HG02973 (cell line): ENCODE results near the gene PJVK.
"Not testable (repeated sequence)": the region's sequence is repeated elsewhere in the genome, so short reads cannot be mapped to it uniquely, and the experiment has no call there.

ENCODE experiments used
- ATAC-seq: cut with Tn5 transposase; IDR thresholded peaks from one replicate; pipeline ENCODE4 v1.9.1; 2021; ENCODE audit warnings: moderate library complexity; ENCODE audit not compliant: unreplicated experiment

The PJVK gene

DNA sequence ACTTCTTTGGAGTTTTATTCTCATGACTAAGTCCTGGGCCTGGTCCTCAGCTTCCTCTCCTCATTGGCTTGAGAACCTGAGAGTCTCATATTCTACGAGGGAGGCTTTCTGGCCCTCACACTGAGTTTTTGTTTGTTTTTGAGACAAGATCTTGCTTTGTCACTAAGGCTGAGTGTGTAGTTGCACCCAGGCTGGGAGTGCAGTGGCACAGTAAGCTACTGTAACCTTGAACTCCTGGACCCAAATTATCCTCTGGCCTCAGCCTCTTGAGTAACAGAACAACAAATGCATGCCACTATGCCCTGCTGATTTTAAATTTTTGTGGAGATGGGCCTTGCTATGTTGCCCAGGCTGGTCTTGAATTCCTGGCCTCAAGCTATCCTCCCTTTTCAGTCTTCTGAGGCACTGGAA, 22.8 kb upstream of the PJVK start:
- no peak for ATAC-seq

DNA sequence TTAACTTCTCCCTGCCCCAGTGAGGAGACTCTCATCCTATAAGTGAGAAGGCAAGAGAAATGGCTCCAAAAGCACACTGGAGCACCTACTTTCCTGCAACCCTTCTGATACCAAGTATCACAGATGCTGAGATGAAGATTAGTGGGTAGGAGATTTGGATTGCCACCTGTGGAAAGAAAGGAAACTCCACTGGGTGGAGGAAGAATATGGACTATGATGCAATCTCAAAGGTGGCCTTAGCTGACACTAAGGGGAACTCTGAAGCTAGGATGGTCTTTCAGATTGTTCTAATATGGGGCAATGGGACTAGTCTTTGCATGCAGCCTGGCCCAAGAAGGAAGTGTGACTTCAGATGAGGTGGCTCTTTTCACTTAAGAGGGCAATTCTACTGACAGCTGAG, 21.8 kb upstream of the PJVK start:
- ATAC-seq: no peak

DNA sequence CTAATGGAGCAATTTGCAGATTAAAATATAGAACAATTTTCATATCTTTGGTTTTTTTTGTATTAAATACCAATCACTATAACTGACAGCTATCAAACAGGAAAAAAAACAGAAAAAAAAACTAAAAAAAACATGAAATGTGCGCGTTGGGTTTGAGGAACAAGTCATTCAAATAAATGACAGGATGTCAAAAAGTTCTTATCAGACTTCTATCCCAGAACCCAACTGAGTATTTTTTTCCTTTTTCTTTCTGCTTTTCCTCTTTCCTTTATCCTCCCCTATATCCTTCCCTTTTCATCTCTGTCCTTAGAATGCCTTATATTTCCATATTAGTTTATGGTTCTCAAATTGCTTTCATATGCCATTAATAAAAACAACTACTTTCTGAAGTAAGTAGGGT, 14.5 kb upstream of the PJVK start:
- no peak for ATAC-seq

DNA sequence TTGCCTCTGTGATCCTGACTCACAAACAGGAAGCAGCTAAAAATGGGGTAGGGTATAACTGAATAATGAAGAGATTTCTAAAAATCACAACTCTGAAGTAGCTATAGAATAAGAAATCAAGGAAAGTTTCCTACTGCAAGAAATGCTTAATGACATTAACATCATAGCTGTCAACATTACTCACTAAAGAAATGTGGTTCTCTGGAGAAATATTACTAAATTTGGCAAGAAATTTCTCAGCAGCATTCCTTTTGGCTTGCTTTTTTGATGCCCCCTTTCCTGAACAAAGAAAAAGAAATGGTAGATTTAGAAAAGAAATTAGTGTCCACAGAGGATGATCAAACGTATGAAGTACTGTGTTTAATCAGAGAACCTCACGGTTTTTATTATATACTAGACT, 9.8 kb upstream of the PJVK start:
- ATAC-seq: no peak

DNA sequence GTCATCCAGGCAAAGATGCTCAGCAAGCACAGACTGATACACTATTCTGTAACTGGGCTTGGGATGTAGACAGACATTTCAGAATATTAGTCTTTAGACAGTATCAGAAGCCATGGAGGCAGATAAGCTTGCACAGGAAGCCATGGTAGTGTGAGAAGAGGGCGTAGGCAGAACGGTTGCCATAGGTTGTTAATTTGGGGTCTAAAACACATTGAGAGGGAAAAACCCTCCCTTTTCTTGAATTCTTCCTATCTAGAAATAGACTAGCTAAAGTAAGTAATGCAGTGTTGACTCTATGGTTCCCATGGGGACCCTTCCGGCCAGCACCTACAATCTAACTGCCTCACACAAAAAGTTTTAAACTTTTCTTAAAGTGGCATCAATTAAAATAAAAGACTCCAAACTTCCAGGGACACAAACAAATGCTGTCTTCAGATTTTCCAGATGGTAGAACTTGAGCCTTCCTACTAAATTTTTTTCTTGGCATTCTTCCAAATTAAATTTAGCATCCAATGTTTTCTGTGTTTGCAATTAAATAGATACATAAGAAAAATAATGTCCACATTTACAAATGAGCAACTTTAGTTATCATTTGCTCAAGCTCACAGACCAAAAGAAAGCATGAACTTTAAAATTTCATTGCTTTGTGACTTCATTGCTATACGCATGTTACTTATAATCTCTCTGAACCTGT, 2.1 kb upstream of the PJVK start:
- ATAC-seq: no peak

DNA sequence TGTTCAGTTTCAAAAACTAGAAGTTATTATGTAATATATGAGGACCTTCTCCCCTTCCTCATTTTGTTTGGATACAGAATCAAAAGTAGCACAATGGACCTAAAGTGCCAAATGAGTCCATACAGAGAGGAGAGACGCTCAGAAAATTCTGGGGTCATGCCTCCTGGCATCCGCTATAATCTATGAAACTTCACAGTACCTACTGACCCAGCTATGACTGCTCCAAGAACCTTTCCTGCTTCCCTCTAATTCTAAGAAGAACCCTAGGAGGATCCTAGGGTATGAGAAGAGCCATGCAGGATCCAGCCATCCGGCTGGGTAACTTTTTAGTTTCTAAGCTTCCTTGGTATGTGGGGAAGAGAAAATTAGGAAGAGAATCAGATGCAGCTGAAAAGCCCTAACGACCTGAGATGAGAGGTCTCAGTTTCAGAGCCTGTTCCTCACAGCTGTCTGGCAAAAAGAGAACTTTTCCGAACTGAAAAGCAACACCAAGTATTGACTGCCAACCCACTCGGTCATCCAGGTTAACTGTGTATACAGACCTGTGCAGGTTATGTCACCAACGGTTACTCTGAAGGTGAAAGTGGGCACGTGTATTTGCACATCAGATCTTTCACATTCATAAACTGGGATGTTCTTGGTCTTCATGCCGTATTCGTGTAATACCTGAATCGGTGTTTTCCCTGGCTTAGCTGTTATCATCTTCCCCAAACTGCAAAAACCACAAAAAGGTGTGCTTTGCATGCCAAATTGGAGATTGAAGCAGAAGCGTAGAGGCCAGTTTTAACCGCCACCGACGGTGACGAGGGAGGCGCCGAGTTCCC, 1.3 kb upstream of the PJVK start:
- no peak for ATAC-seq

DNA sequence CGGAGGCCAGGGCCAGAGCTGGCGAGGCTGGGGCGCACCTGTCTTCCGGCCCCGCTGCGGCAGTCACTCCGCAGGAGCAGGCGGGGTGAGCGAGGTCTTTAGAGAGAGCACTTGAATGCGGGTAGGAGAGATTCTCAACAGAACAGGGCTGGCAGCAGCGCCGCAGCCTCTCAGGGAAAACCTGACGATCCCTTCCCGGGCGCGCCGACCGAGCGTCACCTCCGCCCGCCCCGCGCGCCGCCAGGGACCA, 729 bp upstream of the PJVK start:
- peak; percentile 53 for ATAC-seq

DNA sequence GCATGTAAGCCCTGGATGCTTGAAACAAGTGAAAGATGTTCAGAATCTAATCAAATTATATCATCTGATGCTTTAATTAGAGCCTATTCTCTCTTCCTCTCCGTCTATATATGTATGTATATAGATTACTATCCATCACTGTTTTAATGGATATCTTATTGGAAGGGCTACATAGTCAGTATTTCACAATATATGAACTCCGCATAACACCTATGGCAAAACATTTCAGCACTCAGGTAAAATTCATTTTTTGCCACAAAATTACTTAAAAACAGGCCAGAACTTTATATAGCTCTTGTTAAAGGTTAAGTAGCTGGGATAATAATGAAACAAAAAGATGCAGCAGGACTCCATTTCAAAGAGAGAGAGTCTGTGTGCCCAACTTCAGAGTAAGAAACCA, 1.2 kb downstream of the PJVK start:
- no peak for ATAC-seq

DNA sequence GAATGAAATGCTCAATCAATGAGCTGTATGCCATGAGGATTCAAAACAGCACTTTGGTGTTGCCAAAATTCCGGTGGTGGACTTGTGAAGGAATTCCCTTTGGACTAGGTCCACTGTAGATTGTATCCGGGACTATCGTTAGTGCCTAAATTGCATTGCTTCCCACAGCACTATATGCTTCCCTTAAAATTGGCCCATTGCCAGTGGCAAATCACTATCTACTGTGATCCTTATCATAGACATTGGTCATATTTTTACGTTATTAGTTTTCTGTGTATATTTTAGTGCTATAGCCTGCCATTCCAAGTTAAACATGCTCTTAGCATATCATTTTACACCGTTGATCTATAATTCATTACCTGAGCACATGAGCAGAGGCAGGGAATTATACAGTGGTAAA, 1.7 kb downstream of the PJVK start:
- ATAC-seq: no peak

DNA sequence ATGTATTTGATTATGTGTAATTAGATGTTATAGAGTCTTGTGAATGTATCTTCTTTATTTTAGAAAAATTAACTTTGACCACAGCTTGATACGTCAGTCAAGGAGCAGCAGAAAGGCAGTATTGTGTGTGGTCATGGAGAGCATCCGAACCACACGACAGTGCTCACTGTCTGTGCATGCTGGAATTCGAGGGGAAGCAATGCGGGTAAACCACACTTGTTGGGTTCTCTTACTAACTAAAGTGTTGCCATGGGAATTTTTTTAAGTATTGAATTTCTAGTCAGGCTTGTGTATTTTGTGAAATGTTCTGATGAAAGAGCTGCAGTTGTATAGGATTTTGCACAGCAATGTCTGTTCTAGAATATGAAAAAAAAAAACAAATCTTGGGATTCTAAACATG, 4.8 kb downstream of the PJVK start:
- ATAC-seq: no peak

DNA sequence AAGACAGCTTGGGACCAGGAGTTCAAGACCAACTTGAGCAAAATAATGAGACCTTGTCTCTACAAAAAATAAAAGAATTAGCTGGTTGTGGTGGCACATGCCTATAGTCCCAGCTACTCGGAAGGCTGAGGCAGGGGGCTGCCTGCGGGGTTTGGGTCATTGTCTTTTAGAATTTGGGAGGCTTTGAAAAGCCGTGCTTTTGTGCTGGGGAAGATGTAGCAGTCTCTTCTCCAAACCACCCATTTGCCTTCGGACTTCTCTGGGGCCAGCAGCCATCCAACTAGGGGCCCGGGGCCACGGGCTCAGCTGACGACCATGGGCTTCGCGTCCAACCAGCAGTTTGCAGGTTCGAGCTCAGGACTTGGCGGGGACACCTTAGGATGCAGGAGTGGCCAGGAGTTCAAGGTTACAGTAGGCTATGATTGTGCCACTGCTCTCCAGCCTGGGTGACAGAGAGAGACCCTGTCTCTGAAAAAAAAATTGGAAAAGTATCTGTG, 6.3 kb downstream of the PJVK start:
- ATAC-seq: no peak

DNA sequence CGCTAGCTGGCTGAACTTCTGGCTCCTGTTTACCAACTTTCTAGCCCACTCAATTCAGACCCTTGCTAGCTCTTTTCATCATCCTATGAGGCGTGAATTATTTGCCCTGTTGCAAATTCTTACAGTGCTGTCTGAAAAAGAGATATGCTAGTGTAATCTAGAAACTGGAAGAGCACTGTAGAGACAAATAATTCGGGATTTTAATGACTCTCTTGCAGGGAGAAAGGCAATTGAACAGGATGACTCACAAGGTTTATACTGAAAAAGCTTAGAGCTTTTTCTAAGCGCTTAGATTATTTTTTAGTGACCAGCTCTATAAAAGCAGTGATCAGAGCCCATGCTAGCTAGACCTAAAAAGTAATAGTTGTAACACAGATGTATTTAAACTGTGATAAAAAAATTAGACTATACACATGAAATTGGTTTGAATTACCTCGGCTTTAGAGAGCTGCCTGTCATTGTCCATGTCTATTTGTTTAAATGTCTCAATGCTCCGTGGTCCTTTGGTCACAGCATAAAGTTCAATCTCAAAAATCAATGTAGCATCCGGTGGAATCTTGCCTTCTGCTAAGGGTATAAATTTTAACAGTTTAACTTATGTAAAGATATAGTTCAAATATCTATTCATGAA, 18.2 kb downstream of the PJVK start:
- ATAC-seq: no peak

DNA sequence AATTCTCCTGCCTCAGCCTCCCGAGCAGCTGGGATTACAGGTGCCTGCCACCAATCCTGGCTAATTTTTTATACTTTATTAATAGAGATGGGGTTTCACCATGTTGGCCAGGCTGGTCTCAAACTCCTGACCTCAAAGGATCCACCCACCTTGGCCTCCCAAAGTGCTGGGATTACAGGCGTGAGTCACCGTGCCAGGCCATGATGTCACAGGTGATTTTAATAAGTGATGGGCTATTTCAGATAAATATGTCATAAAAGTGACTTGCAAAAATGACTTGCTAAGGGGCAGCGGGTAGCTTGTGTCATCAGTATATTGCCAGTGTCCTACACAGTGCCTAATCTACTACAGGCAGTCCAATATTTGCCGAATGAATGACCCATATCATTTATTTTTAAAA, 20.1 kb downstream of the PJVK start:
- not testable (repeated sequence) for ATAC-seq

DNA sequence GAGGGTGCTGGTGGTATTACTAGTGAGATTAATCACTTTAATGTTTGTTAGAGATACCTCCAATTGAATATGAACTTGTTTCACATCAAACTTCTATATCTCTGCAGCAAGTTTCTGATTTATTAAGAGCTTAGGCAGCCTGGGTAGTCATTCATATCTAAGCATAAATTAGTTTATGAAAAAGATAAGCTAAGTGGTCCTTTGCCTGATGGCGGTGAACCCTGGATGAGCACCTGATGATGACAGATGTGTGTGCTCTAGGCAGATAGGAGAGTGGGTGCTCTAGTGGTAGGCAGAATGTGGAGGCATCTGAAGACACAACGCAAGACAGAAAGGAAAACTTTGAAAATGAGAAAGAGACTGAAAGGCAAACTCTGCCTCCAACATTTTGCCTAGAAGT, 22.2 kb downstream of the PJVK start:
- ATAC-seq: no peak

DNA sequence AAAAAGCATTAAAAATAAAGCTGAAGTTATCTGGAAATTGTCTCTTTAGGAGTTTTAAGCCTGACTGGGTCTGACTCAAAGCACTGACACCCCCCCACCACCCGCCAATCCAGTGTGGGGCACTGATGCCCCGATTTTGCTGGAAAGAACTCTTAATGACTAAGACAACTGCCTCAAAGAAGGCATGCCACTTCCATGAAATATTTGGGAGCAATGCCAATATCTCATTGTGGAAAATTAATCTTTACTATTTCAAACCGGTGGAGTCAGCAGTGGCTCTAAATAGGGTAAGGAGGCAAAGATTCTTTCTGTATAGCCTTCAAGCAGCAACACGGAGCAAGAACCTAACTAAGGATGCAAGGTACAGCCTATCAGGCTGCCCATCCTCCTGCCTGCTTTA, 22.8 kb downstream of the PJVK start:
- no peak for ATAC-seq

DNA sequence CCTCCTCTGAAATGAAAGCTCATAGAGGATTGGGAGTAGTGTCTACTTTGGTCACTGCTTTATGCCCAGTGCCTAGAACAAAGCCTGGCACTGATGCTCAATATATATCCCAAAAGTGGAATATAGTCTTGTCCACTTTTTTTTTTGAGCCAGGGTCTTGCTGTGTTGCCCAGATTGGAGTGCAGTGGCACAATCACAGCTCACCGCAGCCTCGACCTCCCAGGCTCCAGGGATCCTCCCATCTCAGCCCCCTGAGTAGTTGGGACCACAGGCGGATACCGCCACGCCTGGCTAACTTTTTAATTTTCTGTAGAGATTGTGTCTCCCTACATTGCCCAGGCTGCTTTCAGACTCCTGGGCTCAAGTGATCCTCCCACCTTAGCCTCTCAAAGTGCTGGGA, 23.4 kb downstream of the PJVK start:
- ATAC-seq: no peak

DNA sequence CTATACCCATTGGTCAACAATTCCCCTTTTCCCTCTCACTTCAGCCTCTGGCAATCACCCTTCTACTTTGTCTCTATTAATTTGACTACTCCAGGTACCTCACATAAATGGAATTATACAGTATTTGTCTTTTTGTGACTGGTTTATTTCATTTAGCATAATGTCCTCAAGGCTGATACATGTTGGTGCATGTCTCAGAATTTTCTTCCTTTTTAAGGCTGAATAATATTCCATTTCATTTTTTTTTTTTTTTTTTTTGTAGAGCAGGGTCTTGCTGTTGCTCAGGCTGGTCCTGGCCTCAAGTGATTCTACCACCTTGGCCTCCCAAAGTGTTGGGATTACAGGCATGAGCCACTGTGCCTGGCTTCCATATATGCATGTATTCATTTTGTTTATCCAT, 25.3 kb downstream of the PJVK start:
- ATAC-seq: no peak

DNA sequence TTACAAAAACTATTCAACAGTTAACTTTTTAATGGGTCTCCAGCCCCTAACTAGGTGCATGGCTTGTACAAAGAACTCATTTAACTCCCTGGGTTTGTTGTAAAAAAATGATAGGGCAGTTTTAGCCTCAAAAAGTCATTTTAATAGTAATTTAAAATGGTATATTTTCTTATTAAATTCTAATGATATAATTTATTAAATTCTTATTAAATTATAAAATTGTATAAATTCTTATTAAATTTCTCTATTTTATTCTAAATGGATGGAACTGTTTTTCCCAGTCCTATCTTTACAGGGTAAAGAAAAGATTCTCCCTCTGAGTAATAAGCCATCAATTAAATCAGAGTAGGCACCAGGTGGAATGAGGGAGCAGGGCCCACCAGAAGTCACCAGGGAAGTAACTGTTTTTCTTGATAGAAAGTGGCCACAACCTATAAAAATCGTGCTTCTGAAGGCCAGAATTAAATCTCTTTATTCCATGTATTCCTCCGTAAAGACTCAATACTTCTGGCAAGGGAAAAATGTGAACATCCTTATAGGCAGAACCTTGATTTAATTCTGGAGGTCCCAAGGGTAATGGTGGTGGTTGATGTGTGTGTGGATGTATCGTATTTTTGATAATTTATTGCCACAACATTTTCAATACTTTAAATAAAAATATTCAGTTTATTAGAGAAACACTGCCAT, 26.4 kb downstream of the PJVK start:
- ATAC-seq: no peak

DNA sequence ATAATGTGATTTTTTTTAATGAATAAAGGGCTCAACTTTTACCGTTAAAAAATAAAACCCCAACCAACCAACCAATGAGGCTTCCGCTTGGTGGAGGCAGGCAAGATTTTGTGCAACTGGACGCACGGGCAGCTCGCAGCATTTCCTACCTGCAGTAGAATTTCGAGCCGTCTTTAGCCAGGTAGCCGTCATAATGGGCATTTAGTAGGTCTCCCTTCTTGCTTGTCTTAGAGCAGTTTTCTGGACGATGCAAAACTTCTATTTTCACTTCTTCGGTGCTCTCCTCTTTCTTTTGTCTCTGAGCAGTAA, 26.9 kb downstream of the PJVK start:
- ATAC-seq: no peak

DNA sequence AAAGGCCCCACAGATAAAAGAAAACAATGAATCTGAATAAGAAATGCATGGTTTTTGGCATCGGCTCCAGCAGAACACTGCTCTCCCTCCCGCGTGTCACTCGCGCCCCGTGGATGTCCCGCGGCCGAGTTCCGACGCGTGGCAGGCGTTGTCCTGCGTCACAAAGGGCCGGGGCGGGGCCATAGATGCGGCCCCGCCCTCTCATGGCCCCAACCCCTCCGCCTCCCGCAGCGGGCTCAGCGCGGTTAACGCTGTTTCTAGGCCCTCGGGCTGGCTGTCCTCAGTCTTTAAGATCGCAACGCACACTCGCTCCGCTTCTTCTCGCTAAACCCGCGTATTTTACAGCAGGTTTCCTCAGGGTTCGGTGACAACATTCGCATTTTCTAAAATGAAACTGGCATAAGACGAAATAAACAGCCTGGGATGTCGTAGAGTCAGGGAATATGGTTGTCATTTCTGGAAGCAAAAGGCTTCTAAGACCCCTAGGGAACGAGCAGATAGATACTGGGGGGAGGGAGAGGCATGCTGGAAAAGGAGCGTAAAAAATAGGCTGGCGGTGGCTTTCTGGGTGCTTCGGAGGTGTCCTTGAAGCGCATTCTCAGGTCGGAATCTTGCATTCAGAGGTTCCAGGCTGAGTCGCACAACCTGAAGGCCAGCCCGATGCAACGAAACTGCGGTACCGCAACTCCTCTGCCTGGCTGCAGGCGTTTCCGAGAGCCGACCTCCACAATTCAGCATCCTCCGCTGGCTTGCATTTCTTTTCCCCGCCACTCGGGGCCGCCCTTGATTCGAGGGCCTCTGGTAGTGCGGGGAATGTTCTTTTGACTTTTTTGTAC, 27.5 kb downstream of the PJVK start, which contains the start of gene FKBP7:
Gene FKBP7, minus strand, starts transcription at position 162 of the 836 bp plus-strand sequence. Its CDS starts 101 bp downstream, at position 61.
- peak; percentile 46 for ATAC-seq

DNA sequence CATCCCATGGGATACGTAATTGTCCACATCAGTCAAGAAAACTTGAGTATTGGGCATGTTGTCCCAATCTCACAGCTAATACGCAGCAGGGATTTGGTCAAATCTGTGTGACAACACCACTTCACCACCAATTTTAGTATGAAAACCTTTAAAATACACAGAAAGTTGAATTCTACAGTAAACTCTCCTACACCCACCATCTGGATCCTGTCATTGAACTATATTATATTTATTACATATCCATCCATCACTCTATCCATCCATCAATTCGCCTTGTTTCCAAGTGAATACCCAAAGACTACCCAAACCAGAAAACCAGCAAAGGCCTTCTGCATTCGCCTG, 28.1 kb downstream of the PJVK start:
- no peak for ATAC-seq
